ENCODE measurements around the gene ALPL.
"Not testable (repeated sequence)": the region's sequence is repeated elsewhere in the genome, so short reads cannot be mapped to it uniquely, and the experiment has no call there.

The ALPL gene

DNA sequence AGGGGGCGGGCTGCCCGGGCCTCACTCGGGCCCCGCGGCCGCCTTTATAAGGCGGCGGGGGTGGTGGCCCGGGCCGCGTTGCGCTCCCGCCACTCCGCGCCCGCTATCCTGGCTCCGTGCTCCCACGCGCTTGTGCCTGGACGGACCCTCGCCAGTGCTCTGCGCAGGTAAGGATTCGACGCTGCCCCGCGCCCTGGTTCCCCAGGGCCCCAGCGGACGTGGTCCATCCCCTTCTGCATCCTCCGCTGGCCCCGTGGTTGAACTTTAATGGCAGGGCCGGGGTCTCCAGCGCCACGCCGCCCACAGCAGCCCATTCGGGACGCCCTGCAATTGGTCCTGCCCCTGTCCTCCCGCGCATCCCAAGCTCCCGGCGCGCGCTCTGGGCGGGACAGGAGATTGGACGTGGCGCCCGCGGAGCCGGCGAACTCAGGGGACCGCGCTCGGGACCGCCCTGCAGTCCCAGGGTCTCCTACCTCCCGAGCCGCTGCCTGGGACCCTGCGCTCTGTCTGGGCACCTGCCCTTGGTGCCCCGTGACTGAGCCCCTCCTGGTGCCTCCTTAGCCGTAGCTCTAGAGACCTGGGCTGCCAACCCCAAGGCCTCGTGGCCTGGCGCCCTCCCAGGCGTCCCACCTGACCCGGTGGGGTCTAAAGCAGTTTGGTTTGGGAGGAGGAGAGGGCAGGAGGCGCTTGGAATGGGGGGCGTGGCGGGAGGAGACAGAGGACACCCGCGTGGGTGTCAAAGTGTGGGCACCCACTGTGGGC lies at the start of gene ALPL:
ALPL (plus strand) TSS at position 73 of the 762 bp plus-strand sequence. CDS start 44,659 bp downstream, outside the sequence.
- no peak for DNase-seq (ENCODE audit: low read depth in 3 of 3)

DNA sequence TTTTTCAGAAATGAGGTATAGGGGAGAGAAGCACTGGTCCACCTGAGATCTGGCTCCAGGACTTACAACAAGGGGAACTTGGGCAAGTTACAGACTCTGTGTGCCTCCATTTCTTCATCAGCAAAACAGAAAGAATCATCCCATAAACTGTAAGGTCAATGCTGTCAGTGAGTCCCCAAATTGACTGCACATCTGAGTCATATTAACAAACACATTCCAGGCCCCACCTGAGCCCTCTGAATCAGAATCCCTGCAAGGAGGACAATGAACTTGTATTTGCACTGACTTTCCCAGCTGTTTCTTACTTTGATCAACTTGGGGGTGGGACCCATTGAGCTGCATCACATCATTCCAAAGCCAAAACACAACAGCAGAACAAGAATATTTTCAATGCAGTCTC lies 44.1 kb upstream of the ALPL start:
- not testable (repeated sequence) for DNase-seq (ENCODE audit: low read depth in 3 of 3)

DNA sequence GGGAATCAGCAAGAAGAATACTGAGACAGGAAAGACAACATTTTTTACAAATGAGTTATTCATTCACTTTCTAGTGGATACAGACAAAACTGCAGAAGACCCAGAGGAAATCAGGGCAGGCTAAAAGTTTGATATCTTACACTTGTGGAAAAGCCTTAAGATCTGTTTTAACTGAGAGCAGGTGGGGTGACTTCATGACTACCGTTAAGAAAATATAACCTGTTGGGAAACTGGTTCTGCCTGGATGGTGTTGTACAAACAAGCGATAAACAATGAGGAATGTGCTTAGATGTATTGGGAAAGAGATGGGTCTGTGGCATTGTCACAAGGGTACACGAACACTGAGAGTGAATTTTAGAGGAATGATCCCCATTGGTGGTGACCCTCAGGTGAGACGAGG lies 41.3 kb upstream of the ALPL start:
- not testable (repeated sequence) for DNase-seq (ENCODE audit: low read depth in 3 of 3)

DNA sequence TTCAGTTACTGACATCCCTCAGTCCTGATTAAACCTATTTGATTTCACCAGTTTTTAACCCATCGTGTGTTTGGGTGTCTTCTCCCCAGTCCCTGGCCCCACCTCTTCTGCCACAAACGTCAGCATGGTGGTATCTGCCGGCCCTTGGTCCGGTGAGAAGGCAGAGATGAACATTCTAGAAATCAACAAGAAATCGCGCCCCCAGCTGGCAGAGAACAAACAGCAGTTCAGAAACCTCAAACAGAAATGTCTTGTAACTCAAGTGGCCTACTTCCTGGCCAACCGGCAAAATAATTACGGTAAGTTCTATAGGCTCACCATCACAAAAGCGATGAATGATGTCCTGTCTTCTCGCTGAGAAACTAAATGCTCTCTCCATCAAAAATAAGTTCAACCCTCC lies 40.6 kb upstream of the ALPL start:
- peak in 1 of 3 experiments; percentile 11 for DNase-seq (ENCODE audit: low read depth in 3 of 3)

DNA sequence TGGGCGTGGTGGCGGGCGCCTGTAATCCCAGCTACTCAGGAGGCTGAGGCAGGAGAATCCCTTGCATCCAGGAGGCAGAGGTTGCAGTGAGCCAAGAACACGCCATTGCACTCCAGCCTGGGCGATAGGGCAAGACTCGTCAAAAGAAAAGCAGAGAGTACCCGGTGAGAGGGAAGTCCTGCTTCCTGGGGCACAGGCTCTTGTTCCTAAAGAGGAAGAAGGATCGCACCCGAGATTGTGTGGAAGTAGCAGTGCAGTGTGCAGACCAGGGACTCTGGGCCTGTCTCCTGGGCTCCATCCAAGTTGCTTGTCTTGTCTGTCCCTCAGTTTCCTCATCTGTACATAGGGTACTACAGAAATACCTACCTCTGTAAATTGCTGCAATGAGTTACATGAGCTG lies 39.6 kb upstream of the ALPL start:
- DNase-seq (ENCODE audit: low read depth in 3 of 3), result no peak

DNA sequence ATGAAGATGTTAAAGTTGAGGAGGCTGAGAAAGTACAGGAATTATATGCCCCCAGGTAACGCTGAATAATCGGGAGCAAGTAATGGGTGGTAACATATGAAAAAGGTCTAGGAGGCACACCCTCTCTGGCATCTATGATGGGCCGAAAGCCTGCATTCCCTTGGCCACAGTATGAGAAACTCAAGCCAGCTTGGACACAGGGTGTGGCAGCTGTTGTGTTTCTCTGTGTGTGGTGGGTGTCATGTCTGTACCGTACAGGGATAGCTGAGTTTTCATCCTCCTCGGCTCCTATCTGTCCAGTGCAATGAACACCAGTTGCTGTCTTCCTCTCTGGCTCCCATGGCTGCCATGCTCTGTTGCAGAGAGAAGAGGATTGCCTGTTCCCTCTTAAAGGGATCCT lies 36.4 kb upstream of the ALPL start:
- no peak for DNase-seq (ENCODE audit: low read depth in 3 of 3)

DNA sequence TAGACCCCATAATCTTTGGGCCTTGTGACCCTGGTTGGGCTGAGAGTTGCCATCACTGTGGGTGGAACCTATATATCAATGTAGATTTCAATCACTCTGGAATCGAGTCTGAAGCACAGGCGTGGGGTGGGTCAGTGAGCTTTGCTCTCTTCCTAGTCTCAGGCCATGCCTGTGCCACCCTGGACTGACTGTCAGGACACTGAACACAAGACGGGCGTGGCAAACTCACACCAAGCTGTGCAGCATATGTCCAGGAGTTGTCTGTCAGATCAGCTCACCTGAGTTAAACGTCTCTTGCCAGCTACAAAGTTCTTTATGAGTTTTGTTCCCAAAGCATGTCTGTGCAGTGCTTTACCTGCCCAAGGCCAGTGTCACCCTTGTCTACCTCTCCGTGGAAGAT lies 30.9 kb upstream of the ALPL start:
- DNase-seq (ENCODE audit: low read depth in 3 of 3), result no peak

DNA sequence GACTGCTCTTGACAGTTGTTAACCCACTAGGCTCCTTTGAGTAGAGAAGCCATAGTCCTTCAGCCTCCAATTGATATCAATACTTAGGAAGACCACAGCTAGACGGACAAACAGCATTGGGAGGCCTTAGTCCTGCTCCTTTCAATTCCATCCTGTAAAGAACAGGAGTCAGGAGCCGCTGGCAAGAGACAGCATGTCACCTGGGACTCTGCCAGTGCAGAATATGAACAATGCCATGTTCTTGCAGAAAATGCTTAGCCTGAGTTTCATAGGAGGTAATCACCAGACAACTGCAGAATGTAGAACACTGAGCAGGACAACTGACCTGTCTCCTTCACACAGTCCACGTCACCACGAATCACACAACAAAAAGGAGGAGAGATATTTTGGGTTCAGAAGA lies 25.3 kb upstream of the ALPL start:
- not testable (repeated sequence) for DNase-seq (ENCODE audit: low read depth in 3 of 3)

DNA sequence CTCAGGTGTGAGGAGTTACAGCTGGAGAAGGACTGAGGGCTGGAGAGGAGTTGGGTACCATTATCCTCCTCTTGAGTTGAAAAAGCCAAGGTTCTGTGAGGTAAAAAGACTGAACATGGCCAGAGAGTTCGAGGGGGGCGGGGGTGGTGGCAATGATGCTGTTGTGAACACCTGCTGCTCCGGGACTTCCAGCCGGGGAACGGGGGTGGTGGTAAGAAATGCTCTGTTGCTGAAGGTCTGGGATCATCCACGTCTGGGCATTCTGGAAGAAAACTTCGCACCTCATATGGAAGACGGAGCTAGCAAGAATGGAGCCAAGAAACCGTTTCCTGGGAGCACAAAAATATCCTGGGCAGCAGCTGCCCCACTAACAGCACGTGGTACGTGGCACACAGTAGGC lies 20.1 kb upstream of the ALPL start:
- DNase-seq (ENCODE audit: low read depth in 3 of 3), result no peak

DNA sequence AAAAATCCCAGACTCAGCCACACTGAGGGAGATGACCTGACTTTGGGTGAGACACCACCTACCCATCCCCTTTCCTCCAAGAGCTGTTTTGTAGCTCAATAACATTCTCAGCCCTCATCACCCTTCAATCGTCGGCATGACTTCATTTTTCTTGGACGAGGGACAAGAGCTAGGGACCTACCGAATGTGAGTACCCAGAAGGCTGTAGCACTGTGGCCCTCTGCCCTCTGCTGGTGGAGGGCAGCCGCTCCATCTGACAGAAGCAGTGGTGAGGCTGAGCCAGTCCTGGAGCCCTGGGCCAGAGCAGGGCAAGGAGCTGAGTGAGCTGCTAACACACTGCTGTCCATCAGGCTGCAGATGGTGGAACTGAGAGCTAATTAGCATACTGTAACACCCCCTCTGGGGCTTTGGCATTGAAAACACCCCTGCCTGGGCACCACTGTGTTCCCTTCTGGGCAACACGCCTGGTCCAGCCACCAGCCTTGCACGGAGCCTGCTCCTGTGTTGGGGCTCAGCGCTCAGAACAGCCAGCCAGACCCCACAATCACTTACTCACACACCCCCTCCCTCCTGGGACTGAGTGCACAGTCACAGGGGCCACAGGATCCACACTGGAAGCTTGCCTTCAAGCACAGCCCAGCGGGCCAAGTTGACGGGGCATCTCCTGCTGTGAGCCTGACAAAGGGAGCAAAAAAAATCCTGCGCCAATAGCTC lies 18.3 kb upstream of the ALPL start:
- peak in 2 of 3 experiments; percentile 4 to 40 for DNase-seq (ENCODE audit: low read depth in 3 of 3)

DNA sequence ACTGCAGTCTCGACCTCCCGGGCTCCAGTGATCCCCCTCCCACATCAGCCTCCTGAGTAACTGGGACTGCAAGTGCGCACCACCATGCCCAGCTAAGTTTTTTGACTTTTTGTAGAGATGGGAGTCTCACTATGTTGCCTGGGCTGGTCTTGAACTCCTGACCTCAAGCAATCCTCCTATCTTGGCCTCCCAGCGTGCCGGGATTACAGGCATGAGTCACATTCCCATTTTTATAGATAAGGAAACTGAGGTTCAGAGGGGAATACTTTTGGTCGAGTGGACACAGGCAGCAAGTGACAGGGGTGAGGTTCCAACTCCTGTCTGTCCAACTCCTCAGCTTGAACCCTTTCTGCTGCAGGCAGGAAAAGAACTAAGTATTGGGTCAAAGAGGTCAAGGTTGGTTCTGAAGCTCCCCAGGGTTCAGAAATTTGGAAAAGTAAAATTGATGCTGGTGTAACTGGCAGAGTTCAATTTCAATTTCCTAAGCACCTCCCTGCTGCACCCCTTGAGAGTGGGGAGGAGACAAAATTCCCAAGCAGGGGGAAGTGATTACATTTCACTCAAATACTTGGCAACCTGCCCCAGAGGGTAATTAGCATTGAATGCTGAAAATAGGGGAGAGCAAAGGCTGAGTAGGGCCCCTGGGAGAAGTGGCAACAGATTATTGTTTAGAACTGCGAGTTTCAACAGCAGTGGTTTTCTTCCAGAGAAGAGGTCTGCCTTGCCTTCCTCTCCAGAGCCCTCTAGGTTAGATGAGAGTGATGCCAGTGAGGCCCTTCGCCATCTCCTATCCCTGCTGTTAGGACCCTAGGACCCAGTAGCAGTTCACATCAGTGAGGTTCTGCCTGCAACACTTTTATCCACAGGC lies 17.5 kb upstream of the ALPL start:
- no peak for DNase-seq (ENCODE audit: low read depth in 3 of 3)

DNA sequence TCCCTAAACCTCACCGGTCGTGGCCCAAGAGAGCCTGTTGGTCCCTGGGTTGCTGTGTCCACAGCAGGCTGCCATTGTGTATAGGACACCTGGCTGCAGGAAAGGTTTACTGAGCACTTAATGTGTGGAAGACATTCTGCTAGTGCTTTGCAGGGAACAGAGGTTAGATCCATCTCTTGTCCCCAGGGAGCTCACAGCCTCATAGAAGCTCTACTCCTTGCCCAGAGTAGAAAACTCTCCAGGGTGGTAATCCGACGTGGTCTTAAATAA lies 16.9 kb upstream of the ALPL start:
- no peak for DNase-seq (ENCODE audit: low read depth in 3 of 3)

DNA sequence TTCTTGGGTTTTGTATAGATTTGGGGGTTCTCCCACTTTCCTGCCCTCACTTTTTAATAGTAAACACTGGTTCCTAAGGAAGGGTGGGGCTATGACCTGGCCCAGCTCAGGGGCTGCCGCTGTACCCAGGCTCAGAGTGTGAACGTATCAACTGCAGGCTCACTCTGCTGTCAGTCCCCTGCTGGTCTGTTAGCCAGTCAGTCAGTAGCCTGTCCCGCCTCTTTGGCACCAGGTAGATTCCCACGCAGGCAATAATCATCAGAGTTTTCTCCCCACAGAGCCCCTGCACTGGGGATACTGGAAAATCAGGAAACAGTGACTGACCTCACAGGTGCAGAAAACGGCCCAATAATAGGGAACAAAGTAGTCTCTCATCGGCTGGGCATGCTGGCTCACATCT lies 15.0 kb upstream of the ALPL start:
- DNase-seq (ENCODE audit: low read depth in 3 of 3), result no peak

DNA sequence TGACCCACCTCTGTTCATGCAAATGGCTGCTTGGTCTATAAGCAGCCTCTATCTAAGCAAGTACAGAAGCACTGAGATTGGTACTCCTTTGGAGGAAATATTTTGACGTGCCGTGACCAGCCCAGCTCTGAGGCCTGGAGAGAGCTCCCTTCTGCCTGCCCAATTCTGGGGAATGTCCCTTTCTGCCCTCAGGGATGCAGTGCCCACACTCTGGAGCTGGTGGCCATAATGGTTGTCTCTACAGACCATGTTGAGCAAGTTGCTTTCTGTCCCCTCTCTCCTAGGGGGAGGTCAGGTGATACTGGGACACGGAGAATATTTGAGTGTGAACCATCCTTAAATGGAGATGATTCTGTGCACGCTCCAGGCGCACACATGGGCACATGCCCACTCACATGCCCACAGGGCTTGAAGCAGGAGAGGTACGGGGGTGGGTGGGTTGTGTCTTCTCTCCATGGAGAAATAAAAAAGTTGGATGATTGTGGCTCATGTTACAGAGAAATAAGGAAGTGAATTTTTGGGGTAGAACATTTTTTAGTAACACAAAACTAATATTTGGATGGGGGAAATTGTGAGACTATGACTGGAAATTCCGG lies 13.9 kb upstream of the ALPL start:
- DNase-seq (ENCODE audit: low read depth in 3 of 3), result no peak

DNA sequence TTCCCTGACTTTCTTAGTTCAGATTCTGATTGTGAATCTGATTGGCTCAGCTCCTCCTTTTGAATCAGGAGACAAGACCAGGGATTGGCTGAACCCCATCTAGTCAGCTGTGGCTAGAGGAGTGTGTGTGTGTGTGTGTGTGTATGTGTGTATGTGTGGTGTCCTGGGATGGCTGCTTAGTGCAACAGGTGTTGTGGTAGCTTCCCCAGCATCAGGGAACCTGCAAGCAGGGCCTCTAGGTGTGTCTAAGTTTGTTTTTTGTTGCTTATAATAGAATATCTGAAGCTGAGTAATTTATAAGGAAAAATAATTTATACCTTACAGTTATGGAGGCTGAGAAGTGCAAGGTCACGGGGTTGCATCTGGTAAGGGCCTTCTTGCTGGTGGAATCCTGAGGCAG lies 13.2 kb upstream of the ALPL start:
- DNase-seq (ENCODE audit: low read depth in 3 of 3), result no peak

DNA sequence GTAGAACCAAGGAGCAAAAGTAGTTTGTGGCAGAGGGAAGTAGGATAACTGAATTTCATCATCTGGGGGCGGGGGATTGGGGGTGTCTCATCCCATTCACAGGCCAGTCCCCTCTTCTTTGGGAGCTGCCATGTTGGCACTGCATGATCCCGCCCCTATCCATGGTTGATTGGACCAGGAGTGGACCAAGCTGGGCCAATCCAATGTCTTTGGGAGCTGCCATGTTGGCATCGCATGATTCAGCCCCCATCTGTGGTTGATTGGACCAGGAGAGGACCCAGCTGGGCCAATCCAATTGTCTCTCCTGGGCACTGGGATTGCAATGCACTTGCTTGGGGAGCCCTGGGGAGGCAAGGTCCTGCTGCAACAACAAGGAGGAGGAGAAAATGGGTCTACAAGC lies 12.3 kb upstream of the ALPL start:
- DNase-seq (ENCODE audit: low read depth in 3 of 3), result no peak

DNA sequence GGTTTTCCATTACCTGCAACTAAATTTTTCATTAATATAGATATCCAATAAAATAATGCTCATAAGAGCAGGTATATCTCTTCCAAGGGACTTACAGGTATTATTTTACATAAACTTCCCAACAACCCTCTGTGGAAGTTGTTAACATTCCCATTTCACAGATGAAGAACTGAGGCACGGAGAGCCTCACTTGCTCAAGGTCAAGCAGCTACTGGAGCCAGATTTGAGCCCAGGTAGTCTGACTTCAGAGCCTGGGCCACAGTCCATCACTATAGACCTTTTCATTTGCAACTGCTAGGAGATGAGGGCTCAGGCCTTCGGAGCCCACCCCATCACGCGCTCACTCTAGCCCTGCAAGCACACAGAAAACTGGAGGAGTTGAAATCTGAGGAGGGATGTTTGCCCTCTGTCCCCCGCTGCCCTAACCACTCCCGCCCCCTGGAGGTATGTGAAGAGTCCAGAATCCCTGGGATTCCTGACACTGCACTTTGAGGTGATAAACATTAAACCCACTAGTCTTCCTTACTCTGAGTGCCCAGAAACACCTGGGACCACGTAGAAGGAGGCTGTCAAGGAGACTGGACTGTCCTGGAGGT lies 11.7 kb upstream of the ALPL start:
- DNase-seq (ENCODE audit: low read depth in 3 of 3), result no peak

DNA sequence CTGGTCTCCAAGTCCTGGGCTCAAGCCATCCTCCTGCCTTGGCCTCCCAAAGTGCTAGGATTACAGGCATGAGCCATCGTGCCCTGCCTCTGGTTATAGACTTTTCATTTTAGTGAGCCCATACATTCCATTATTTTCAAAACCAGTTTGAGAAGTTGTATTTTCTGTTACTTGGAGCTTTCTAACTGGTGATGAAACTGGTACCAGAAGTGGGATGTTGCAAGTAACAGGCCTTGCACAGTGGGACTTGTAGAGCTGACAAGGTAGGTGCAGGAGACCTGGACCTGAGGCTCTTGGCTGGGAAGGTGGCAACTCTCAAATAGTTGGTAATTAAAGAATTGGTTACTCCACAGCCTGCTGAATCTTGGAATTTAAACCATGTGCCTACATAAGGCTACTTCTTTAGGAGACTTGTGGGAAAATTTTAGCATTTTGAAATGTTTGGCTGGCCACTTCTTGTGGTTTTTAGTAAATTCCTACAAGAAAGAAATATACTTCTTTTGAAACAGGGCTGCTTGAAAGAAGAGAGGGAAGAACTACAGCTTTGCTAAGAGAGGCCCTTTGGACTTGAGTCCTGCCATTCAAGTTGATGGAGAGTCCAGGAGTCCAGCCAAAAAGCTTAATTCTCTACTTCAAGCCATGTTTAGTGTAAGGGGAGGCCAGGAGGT lies 9.8 kb upstream of the ALPL start:
- no peak for DNase-seq (ENCODE audit: low read depth in 3 of 3)

DNA sequence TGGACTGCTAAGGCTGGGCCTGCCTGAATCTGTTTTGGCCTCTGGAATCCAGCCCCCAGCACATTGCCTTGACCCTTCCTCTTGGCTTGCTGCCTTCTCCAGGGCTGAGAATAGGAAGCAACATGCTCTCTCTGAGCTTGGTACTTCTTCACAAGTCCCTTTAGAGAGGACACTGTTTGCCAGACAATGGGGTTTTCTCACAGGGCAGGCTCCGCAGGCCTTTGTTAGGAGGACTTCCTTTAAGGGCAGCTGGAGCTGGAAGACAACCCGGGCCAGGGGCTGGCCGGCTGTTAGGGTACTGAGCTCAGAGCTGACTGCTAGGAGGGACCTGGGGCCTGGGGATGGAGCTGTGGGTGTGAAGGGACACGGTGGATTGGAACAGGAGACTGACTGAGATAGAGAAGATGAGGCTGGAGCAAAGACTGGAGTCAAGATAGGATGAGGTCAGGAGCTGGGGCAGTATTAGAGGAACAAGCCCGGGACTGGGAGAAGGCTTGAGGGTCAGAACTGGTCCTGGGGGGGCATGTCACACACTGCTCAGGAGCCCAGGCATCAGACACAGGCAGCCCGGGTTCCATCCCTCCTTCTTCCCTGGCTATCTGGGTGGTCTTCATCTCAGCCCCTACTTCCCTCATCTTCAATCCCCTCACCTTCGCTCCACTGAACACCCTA lies 5.4 kb upstream of the ALPL start:
- no peak for DNase-seq (ENCODE audit: low read depth in 3 of 3)

DNA sequence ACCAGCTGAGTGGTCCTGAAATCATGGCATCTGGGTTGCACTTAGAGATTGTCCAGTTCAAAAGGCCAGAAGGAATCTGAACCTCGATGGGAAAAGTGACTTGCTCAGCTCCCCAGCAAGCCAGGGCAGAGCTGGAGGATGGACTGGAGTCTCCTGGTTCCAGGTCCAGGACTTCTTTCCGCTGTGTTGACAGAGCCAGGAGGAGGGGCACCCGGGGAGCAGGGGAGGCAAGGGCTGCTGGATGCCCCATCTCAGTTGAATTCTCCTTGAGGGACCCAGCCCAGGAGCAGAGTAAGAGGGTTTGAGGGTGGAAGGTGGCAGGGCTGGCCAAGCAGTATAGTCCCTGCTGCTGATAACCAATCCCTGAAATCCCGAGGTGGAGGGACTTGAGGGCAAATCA lies 2.4 kb upstream of the ALPL start:
- DNase-seq (ENCODE audit: low read depth in 3 of 3), result no peak

All from stimulated activated CD4-positive, alpha-beta T cell treated with anti-CD3 and anti-CD28 coated beads, TNF-alpha, amount 100 ng/mL, for 24 hours (primary cell).